Measurements from ENCODE around the gene FOXO3. TPM values are rescaled to one million over a fixed set of nuclear protein-coding genes. Genes with fewer than 3 reads are reported as not detected.
A peak's percentile ranks its signal among the peaks of the same experiment; 100 is the strongest.

FOXO3 gene
- total and polyA plus RNA-seq, 2 of the 13 experiments (the other 11 are each of a cell fraction or from before 2014, with no cell fraction given), result 16.0 to 22.5 TPM

GRCh38 chr6:108558372-108559096, 2.2 kb upstream of the FOXO3 start (continued):
- no peak for TF ChIP-seq DPF2 (CRISPR knock-in tag; IDR thresholded peaks at IDR 0.05; ENCODE audit: borderline replicate concordance, low read depth)
- TF ChIP-seq ZNF138 (CRISPR knock-in tag; IDR thresholded peaks at IDR 0.05; ENCODE audit: low read depth), result no peak
- TF ChIP-seq RNF2 (conservative IDR thresholded peaks at IDR 0.05; ENCODE audit: low read depth), result no peak
- 0 out of 2 replicates have a peak, but pooled peaks have one; percentile 36 for TF ChIP-seq MIER3 (CRISPR knock-in tag; IDR thresholded peaks at IDR 0.05; ENCODE audit: borderline replicate concordance)
- TF ChIP-seq ZFX (CRISPR knock-in tag; IDR thresholded peaks at IDR 0.05; ENCODE audit: low read depth), result 0 out of 2 replicates have a peak, but pooled peaks have one; percentile 2
- peak; percentile 69 for TF ChIP-seq FOXA3 (CRISPR knock-in tag; IDR thresholded peaks at IDR 0.05)
- TF ChIP-seq TBX2 (CRISPR knock-in tag; IDR thresholded peaks at IDR 0.05; ENCODE audit: borderline replicate concordance), result peak; percentile 70
- no peak for TF ChIP-seq SRSF9 (IDR thresholded peaks at IDR 0.05; ENCODE audit: borderline replicate concordance, insufficient read depth, low read depth, low read length, poor library complexity, severe bottlenecking)
- no peak for TF ChIP-seq AHR (CRISPR knock-in tag; IDR thresholded peaks at IDR 0.05)
- TF ChIP-seq MEIS2 (CRISPR knock-in tag; IDR thresholded peaks at IDR 0.05), result peak; percentile 88
- peak; percentile 30; the same call in 1 of the 2 replicates for TF ChIP-seq RARA (CRISPR knock-in tag; IDR thresholded peaks at IDR 0.05)
- TF ChIP-seq ZNF879 (CRISPR knock-in tag; IDR thresholded peaks at IDR 0.05), result no peak
- no peak for TF ChIP-seq ZNF547 (CRISPR knock-in tag; IDR thresholded peaks at IDR 0.05)
- TF ChIP-seq ZNF274 (CRISPR knock-in tag; IDR thresholded peaks at IDR 0.05), result no peak
- TF ChIP-seq ZNF234 (CRISPR knock-in tag; conservative IDR thresholded peaks at IDR 0.05), result no peak
- TF ChIP-seq XBP1 (CRISPR knock-in tag; IDR thresholded peaks at IDR 0.05), result no peak
- no peak for TF ChIP-seq ZFP36 (IDR thresholded peaks at IDR 0.05; ENCODE audit: borderline replicate concordance, low read depth, low read length, partially characterized antibody)
- no peak for TF ChIP-seq SRSF1 (optimal IDR thresholded peaks at IDR 0.05; ENCODE audit: low read depth, low read length)
- TF ChIP-seq ZNF562 (CRISPR knock-in tag; IDR thresholded peaks at IDR 0.05; ENCODE audit: borderline replicate concordance), result no peak
- no peak for TF ChIP-seq FOXP1 (IDR thresholded peaks at IDR 0.05)
- TF ChIP-seq FOXP1 (CRISPR knock-in tag; IDR thresholded peaks at IDR 0.05), result peak; percentile 72
- no peak for TF ChIP-seq HCFC1 (IDR thresholded peaks at IDR 0.05; ENCODE audit: low read depth, low read length)
- no peak for TF ChIP-seq ZNF775 (CRISPR knock-in tag; IDR thresholded peaks at IDR 0.05; ENCODE audit: borderline replicate concordance)
- peak; percentile 80 for TF ChIP-seq SPEN (CRISPR knock-in tag; IDR thresholded peaks at IDR 0.05; ENCODE audit: low read depth)
- TF ChIP-seq MXI1 (IDR thresholded peaks at IDR 0.05; ENCODE audit: borderline replicate concordance, low read depth, low read length), result peak; percentile 74; the same call in 1 of the 3 replicates
- TF ChIP-seq CENPT (CRISPR knock-in tag; IDR thresholded peaks at IDR 0.05; ENCODE audit: low read depth), result no peak
- TF ChIP-seq ZNF350 (CRISPR knock-in tag; IDR thresholded peaks at IDR 0.05; ENCODE audit: borderline replicate concordance, low read depth), result no peak; the same call in 1 of the 2 replicates
- TF ChIP-seq SMYD3 (CRISPR knock-in tag; IDR thresholded peaks at IDR 0.05), result 0 out of 2 replicates have a peak, but pooled peaks have one; percentile 53
- TF ChIP-seq ZNF614 (CRISPR knock-in tag; IDR thresholded peaks at IDR 0.05; ENCODE audit: borderline replicate concordance), result peak; percentile 73; the same call in 1 of the 2 replicates
- peak; percentile 61; the same call in 1 of the 2 replicates for TF ChIP-seq SNAPC2 (CRISPR knock-in tag; IDR thresholded peaks at IDR 0.05)
- TF ChIP-seq RFXAP (CRISPR knock-in tag; IDR thresholded peaks at IDR 0.05; ENCODE audit: borderline replicate concordance), result peak; percentile 98
- no peak for TF ChIP-seq CENPBD1 (CRISPR knock-in tag; IDR thresholded peaks at IDR 0.05; ENCODE audit: borderline replicate concordance, low read depth)
- no peak for TF ChIP-seq FOXK2 (IDR thresholded peaks at IDR 0.05)
- no peak for TF ChIP-seq AGO1 (IDR thresholded peaks at IDR 0.05; ENCODE audit: low read depth, low read length, poor library complexity, severe bottlenecking)
